ENCODE measurements around the gene MYEOV. TPM values are rescaled to one million over a fixed set of nuclear protein-coding genes. Genes with fewer than 3 reads are reported as not detected.

MYEOV gene
- total and polyA plus RNA-seq, 9 of the 15 experiments (the other 6 are each of a cell fraction or from before 2014, with no cell fraction given), result 10.2 to 133 (median 32.2) TPM

- no peak for TF ChIP-seq BRF2 (IDR thresholded peaks at IDR 0.05; ENCODE audit: borderline replicate concordance, insufficient read depth, insufficient read length)
- TF ChIP-seq ARNT (IDR thresholded peaks at IDR 0.05), result no peak
- no peak for TF ChIP-seq CBX8 (IDR thresholded peaks at IDR 0.05; ENCODE audit: borderline replicate concordance, extremely low read depth, low read depth, low read length, poor library complexity, severe bottlenecking)
- TF ChIP-seq SMAD1 (IDR thresholded peaks at IDR 0.05; ENCODE audit: low read depth, low read length, partially characterized antibody), result no peak
Observed at GRCh38 chr11:69250186-69251056, 43.5 kb upstream of the MYEOV start (continued).

DNA sequence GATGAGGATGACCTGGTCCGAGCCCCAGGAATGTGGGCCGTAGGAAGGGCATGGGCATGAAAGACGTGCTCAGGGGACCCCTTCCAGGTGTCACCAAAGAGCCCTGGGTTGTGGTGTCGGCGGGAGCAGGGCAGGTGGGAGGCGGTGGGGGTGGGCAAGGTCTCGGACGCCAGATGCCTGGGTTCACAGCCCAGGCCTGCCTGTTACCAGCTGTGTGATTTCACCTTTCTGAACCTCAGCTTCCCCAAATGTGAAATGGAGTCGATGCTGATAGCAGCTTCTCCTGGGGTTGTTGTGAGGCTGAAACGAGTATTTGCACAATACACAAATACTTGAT, 42.9 kb upstream of the MYEOV start:
- no peaks in the 10 kb centered on the region for H3K9me1 ChIP-seq (ENCODE audit: control insufficient read depth, insufficient read depth, low read length)
- no peak for DNase-seq (ENCODE audit: extremely low read depth in 1 of 4, low spot score in 3 of 4)
- H3K36me3 ChIP-seq (ENCODE audit: control insufficient read depth, insufficient read depth, low read length), result no peaks in the 10 kb centered on the region
- H3K9me3 ChIP-seq (replicated peaks; ENCODE audit: control insufficient read depth, insufficient read depth, low read depth, low read length), result no peaks in the 10 kb centered on the region; the same call in none of the 2 replicates
- POLR2A ChIA-PET, result interaction anchor here (0.7 kb wide), 1 partner anchor 134 kb away, joined by 3 read pairs; no protein-coding TSS in a partner anchor
- CTCF ChIA-PET (ENCODE audit: low intra/inter-chr PET ratio), result no interaction called here
- H3K4me2 ChIP-seq (ENCODE audit: insufficient read depth, low read length), result no peak overlapping the region
- in situ Hi-C loops (cut with MboI) (no loop called here), intact Hi-C loops (cut with micrococcal nuclease) (no loop called here)
- FAIRE-seq, result no peak
- no peak overlapping the region for H3K4me3 ChIP-seq
- TF ChIP-seq MCM3 (IDR thresholded peaks at IDR 0.05), result no peak
- TF ChIP-seq ETV5 (CRISPR knock-in tag; IDR thresholded peaks at IDR 0.05; ENCODE audit: low read depth), result no peak
- TF ChIP-seq ZNF561 (CRISPR knock-in tag; conservative IDR thresholded peaks at IDR 0.05), result no peak
- TF ChIP-seq NEUROD1 (IDR thresholded peaks at IDR 0.05; ENCODE audit: borderline replicate concordance, low read depth, low read length, partially characterized antibody), result no peak
- TF ChIP-seq ZNF146 (CRISPR knock-in tag; IDR thresholded peaks at IDR 0.05; ENCODE audit: unreplicated experiment), result no peak
- TF ChIP-seq RBBP5 (IDR thresholded peaks at IDR 0.05; ENCODE audit: borderline replicate concordance, insufficient read depth, low read length, poor library complexity, severe bottlenecking), result no peak
- no peak for TF ChIP-seq DNMT1 (IDR thresholded peaks at IDR 0.05)
- TF ChIP-seq KAT7 (CRISPR knock-in tag; IDR thresholded peaks at IDR 0.05; ENCODE audit: borderline replicate concordance), result no peak
- TF ChIP-seq RUNX1 (IDR thresholded peaks at IDR 0.05; ENCODE audit: low read depth), result no peak
- TF ChIP-seq, protein P1, sequence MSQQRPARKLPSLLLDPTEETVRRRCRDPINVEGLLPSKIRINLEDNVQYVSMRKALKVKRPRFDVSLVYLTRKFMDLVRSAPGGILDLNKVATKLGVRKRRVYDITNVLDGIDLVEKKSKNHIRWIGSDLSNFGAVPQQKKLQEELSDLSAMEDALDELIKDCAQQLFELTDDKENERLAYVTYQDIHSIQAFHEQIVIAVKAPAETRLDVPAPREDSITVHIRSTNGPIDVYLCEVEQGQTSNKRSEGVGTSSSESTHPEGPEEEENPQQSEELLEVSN (IDR thresholded peaks at IDR 0.05; ENCODE audit: borderline replicate concordance in 1 of 2, extremely low read depth in 1 of 2, insufficient read depth in 1 of 2, insufficient read length in 1 of 2, low read depth in 1 of 2, low read length in 1 of 2, poor library complexity in 1 of 2, severe bottlenecking in 1 of 2), result no peak
- TF ChIP-seq SPI1 (IDR thresholded peaks at IDR 0.05; ENCODE audit: borderline replicate concordance, low read depth, low read length), result no peak
- TF ChIP-seq CSDE1 (IDR thresholded peaks at IDR 0.05), result no peak
- no peak for TF ChIP-seq ZNF75A (CRISPR knock-in tag; IDR thresholded peaks at IDR 0.05)
- no TSS peak for BruUV-seq (replicated peaks)
- no peak overlapping the region for H3K27ac ChIP-seq (ENCODE audit: extremely low read depth, low read depth, low read length)
- no peaks in the 10 kb centered on the region for H3K79me2 ChIP-seq (ENCODE audit: control insufficient read depth, insufficient read depth, low read length)
- no peak overlapping the region for H2AFZ ChIP-seq (ENCODE audit: low read depth, low read length)
- H3K27me3 ChIP-seq (ENCODE audit: control insufficient read depth in 2 of 2, insufficient read depth in 2 of 2, low read length in 2 of 2), result peaks cover 35 to 50% of the 10 kb centered on the region in 2 experiments
- no peak overlapping the region for H3K9ac ChIP-seq (ENCODE audit: insufficient read depth in 1 of 2, low read depth in 2 of 2, low read length in 2 of 2)
- WGBS (ENCODE audit: insufficient coverage, low coverage, missing lambda C conversion rate), result 0% methylated on average over 10 of the region's 10 CpGs
- ATAC-seq, result no peak
- peaks cover 0 to 6% of the 10 kb centered on the region in 2 experiments; a peak in 1 of 5 replicates for H3K4me1 ChIP-seq (replicated peaks in 1 of 2; ENCODE audit: control insufficient read depth in 2 of 2, insufficient read depth in 2 of 2, low read length in 2 of 2)
- H4K20me1 ChIP-seq (replicated peaks; ENCODE audit: control insufficient read depth, insufficient read depth, low read length), result no peaks in the 10 kb centered on the region

All from K562 (cell line).